ENCODE results near the gene GDF9. TPM values are rescaled to one million over a fixed set of nuclear protein-coding genes. Genes with fewer than 3 reads are reported as not detected.

GDF9 gene
- total RNA-seq, 1 experiment from 2014 or later, result not detected

DNA sequence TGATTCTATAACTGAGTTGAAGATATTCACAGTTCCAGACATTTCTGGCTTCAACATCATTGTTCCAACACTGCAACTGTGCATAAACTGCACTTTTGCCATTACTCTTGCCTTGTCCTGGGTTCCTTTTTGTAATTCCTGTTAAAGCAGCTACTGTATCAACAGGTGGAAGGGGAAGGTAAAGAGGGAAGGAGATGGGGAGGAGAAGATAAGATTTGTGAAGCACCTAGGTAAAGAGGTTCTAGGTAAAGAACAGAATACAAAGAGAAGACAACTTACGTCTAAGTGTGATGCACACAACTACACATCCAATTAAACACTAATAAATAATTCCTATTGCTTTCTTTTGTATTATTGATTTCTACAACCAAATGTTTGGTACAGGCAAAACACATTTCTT is 43.4 kb upstream of the GDF9 start:
- Histone ChIP-seq H3K27ac (ENCODE audit: low read length) (no peak overlapping the region), H3K9me2 (replicated peaks; ENCODE audit: low read length) (no peaks in the 10 kb centered on the region), H3K27me3 (ENCODE audit: low read length) (no peaks in the 10 kb centered on the region), H4K20me1 (ENCODE audit: low read length) (no peaks in the 10 kb centered on the region), H3K9me3 (ENCODE audit: low read length) (no peaks in the 10 kb centered on the region), H3K4me1 (ENCODE audit: insufficient read depth, low read length) (no peaks in the 10 kb centered on the region), H3F3A (ENCODE audit: low read length, unreplicated experiment) (no peaks in the 10 kb centered on the region), H3K79me2 (ENCODE audit: low read length) (no peaks in the 10 kb centered on the region), H3K36me3 (ENCODE audit: low read depth, low read length) (no peaks in the 10 kb centered on the region; the same call in 1 of the 2 replicates), H3K4me2 (ENCODE audit: low read length) (no peak overlapping the region), H3K9ac (ENCODE audit: low read length) (no peak overlapping the region), H3K4me3 (ENCODE audit: low read length) (no peak overlapping the region), H2AFZ (ENCODE audit: low read length) (no peak overlapping the region)
- CTCF ChIA-PET, result no interaction called here
- no peak for ATAC-seq
- intact Hi-C loops (cut with micrococcal nuclease), result no loop called here
- POLR2A ChIA-PET (ENCODE audit: unreplicated experiment), result no interaction called here
- BruUV-seq (replicated peaks), result no TSS peak
- no peak for DNase-seq
- TF ChIP-seq EZH2 (IDR thresholded peaks at IDR 0.05; ENCODE audit: low read length, unreplicated experiment) (no peak), EZH2phosphoT487 (IDR thresholded peaks at IDR 0.05; ENCODE audit: borderline replicate concordance, low read length) (no peak)

DNA sequence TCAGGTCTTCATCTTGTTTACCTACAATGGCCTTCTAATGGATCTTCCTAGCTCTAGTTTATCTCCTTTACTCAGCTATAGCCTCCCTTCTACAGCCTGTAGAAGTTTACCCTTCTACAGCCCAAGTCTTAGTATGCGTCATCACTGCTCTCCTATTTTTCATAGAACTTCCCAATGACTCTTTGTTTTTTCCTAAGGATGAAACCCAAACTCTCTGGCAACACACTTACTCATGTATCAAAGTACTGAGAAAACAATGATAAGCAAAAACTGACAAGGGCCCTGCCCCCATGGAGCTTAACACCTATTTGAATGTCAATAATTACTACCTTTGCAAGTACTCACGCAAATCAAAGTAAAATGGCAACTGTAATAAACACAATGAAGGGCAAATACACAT is 40.9 kb upstream of the GDF9 start:
- no peaks in the 10 kb centered on the region for H3K4me1 ChIP-seq (ENCODE audit: insufficient read depth, low read length)
- intact Hi-C loops (cut with micrococcal nuclease), result no loop called here
- no peak for DNase-seq
- ChIA-PET CTCF (no interaction called here), POLR2A (ENCODE audit: unreplicated experiment) (no interaction called here)
- H3K27me3 ChIP-seq (ENCODE audit: low read length), result no peaks in the 10 kb centered on the region
- BruUV-seq (replicated peaks), result no TSS peak
- no peaks in the 10 kb centered on the region for H3F3A ChIP-seq (ENCODE audit: low read length, unreplicated experiment)
- H3K9ac ChIP-seq (ENCODE audit: low read length), result no peak overlapping the region
- no peak overlapping the region for H3K4me2 ChIP-seq (ENCODE audit: low read length)
- ATAC-seq, result no peak
- H3K4me3 ChIP-seq (ENCODE audit: low read length), result no peak overlapping the region
- H3K9me3 ChIP-seq (ENCODE audit: low read length), result no peaks in the 10 kb centered on the region
- no peaks in the 10 kb centered on the region; the same call in 1 of the 2 replicates for H3K36me3 ChIP-seq (ENCODE audit: low read depth, low read length)
- no peaks in the 10 kb centered on the region for H3K79me2 ChIP-seq (ENCODE audit: low read length)
- H2AFZ ChIP-seq (ENCODE audit: low read length), result no peak overlapping the region
- no peak overlapping the region for H3K27ac ChIP-seq (ENCODE audit: low read length)
- no peaks in the 10 kb centered on the region for H4K20me1 ChIP-seq (ENCODE audit: low read length)
- H3K9me2 ChIP-seq (replicated peaks; ENCODE audit: low read length), result no peaks in the 10 kb centered on the region
- TF ChIP-seq, protein P1, sequence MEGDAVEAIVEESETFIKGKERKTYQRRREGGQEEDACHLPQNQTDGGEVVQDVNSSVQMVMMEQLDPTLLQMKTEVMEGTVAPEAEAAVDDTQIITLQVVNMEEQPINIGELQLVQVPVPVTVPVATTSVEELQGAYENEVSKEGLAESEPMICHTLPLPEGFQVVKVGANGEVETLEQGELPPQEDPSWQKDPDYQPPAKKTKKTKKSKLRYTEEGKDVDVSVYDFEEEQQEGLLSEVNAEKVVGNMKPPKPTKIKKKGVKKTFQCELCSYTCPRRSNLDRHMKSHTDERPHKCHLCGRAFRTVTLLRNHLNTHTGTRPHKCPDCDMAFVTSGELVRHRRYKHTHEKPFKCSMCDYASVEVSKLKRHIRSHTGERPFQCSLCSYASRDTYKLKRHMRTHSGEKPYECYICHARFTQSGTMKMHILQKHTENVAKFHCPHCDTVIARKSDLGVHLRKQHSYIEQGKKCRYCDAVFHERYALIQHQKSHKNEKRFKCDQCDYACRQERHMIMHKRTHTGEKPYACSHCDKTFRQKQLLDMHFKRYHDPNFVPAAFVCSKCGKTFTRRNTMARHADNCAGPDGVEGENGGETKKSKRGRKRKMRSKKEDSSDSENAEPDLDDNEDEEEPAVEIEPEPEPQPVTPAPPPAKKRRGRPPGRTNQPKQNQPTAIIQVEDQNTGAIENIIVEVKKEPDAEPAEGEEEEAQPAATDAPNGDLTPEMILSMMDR (conservative IDR thresholded peaks at IDR 0.05; ENCODE audit: low read depth, low read length), result no peak
- no peak for TF ChIP-seq EZH2phosphoT487 (IDR thresholded peaks at IDR 0.05; ENCODE audit: borderline replicate concordance, low read length)
- no peak for TF ChIP-seq EZH2 (IDR thresholded peaks at IDR 0.05; ENCODE audit: low read length, unreplicated experiment)

DNA sequence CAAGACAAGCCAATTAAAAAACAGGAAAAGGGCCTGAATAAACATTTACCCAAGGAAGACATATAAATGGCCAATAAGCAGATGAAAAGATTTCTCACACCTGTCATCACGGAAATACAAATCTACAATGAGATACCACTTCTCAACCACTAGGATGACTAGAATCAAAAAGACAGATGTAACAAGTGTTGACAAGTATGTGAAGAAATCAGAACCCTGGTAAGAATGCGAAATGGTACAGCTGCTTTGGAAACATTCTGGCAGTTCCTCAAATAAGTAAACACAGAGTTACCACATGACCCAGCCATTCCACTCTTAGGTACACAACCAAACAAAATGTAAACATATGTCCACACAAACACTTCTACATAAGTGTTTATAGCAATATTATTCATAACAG is 39.7 kb upstream of the GDF9 start:
- H3K79me2 ChIP-seq (ENCODE audit: low read length), result no peaks in the 10 kb centered on the region
- H2AFZ ChIP-seq (ENCODE audit: low read length), result no peak overlapping the region
- POLR2A ChIA-PET (ENCODE audit: unreplicated experiment), result no interaction called here
- no peaks in the 10 kb centered on the region; the same call in 1 of the 2 replicates for H3K36me3 ChIP-seq (ENCODE audit: low read depth, low read length)
- ATAC-seq, result peak; percentile 51
- no peaks in the 10 kb centered on the region for H3K4me1 ChIP-seq (ENCODE audit: insufficient read depth, low read length)
- H3K9me2 ChIP-seq (replicated peaks; ENCODE audit: low read length), result no peaks in the 10 kb centered on the region
- no peaks in the 10 kb centered on the region for H3K27me3 ChIP-seq (ENCODE audit: low read length)
- no peaks in the 10 kb centered on the region for H3K9me3 ChIP-seq (ENCODE audit: low read length)
- CTCF ChIA-PET, result no interaction called here
- no peak overlapping the region for H3K27ac ChIP-seq (ENCODE audit: low read length)
- H3F3A ChIP-seq (ENCODE audit: low read length, unreplicated experiment), result no peaks in the 10 kb centered on the region
- TF ChIP-seq EZH2phosphoT487 (IDR thresholded peaks at IDR 0.05; ENCODE audit: borderline replicate concordance, low read length), result no peak
- TF ChIP-seq EZH2 (IDR thresholded peaks at IDR 0.05; ENCODE audit: low read length, unreplicated experiment), result no peak
- TF ChIP-seq, protein P1 (conservative IDR thresholded peaks at IDR 0.05; ENCODE audit: low read depth, low read length), result no peak
- no peak overlapping the region for H3K4me2 ChIP-seq (ENCODE audit: low read length)
- intact Hi-C loops (cut with micrococcal nuclease), result no loop called here
- BruUV-seq (replicated peaks), result no TSS peak
- H4K20me1 ChIP-seq (ENCODE audit: low read length), result no peaks in the 10 kb centered on the region
- DNase-seq, result no peak
- no peak overlapping the region for H3K9ac ChIP-seq (ENCODE audit: low read length)
- H3K4me3 ChIP-seq (ENCODE audit: low read length), result no peak overlapping the region
